Smooth muscle cell (in vitro differentiated cells): Measurements from ENCODE around the gene PM20D2. TPM values are rescaled to one million over a fixed set of nuclear protein-coding genes. Genes with fewer than 3 reads are reported as not detected.
"Not testable (repeated sequence)": the region's sequence is repeated elsewhere in the genome, so short reads cannot be mapped to it uniquely, and the experiment has no call there.

Experiments used
- DNase-seq: peaks from one replicate; lab custom pipeline; 2025; ENCODE audit not compliant: unreplicated experiment; lab: John Stamatoyannopoulos, UW
- H2AFZ ChIP-seq: fragments of 200-600 bp; sonication (generic); 2 replicates; pipeline ENCODE4 v1.6.0; 2016; ENCODE audit warnings: antibody characterized with exemption, low read depth, mild to moderate bottlenecking
- H3F3A ChIP-seq: fragments of 200-600 bp; sonication (generic); 2 replicates; pipeline ENCODE4 v1.6.0; 2017; ENCODE audit warnings: antibody characterized with exemption, low read depth
- H3K27ac ChIP-seq: fragments of 200-600 bp; sonication (generic); 2 replicates; pipeline ENCODE4 v1.5.1; 2016; ENCODE audit warnings: low read depth, mild to moderate bottlenecking
- H3K27me3 ChIP-seq: fragments of 200-600 bp; sonication (generic); 2 replicates; pipeline ENCODE4 v1.6.1; 2016; ENCODE audit warnings: low read depth, mild to moderate bottlenecking
- H3K36me3 ChIP-seq: fragments of 200-600 bp; sonication (generic); 2 replicates; pipeline ENCODE4 v1.5.1; 2016; ENCODE audit warnings: low read depth
- H3K4me1 ChIP-seq: fragments of 200-600 bp; sonication (generic); 2 replicates; pipeline ENCODE4 v1.5.1; 2016; ENCODE audit warnings: low read depth
- H3K4me2 ChIP-seq: fragments of 200-600 bp; sonication (generic); 2 replicates; pipeline ENCODE4 v1.6.0; 2016; ENCODE audit warnings: mild to moderate bottlenecking
- H3K4me3 ChIP-seq: fragments of 200-600 bp; sonication (generic); 2 replicates; pipeline ENCODE4 v1.5.1; 2016; ENCODE audit warnings: mild to moderate bottlenecking
- H3K79me2 ChIP-seq: fragments of 200-600 bp; sonication (generic); 2 replicates; pipeline ENCODE4 v1.6.0; 2016; ENCODE audit warnings: low read depth, mild to moderate bottlenecking
- H3K9ac ChIP-seq: fragments of 200-600 bp; sonication (generic); 2 replicates; pipeline ENCODE4 v1.6.0; 2016; ENCODE audit warnings: low read depth
- H3K9me3 ChIP-seq: fragments of 200-600 bp; sonication (generic); replicated peaks from 2 replicates; pipeline ENCODE4 v1.5.1; 2016; ENCODE audit warnings: low read depth
- H4K20me1 ChIP-seq: fragments of 200-600 bp; sonication (generic); 2 replicates; pipeline ENCODE4 v1.6.0; 2016; ENCODE audit warnings: low read depth
- WGBS: methylation state at CpG from one replicate; pipeline ENCODE4 v1.1.7; 2016; ENCODE audit warnings: low lambda C conversion rate; 5-methylcytosine and 5-hydroxymethylcytosine counted together
- polyA plus RNA-seq: library from polyadenylated mRNA; unstranded; fragments of >200 nt; fragmentation: Nextera tagmentation; extraction: Ambion mirVana; gene quantifications from 2 replicates; pipeline ENCODE4 v1.2.1, GENCODE V29; 2016
- total RNA-seq: library from RNA; depleted of rRNA; stranded (reverse); fragments of >200 nt; gene quantifications from 2 replicates; pipeline ENCODE4 v1.2.3, GENCODE V29; 2014
- TF ChIP-seq, protein P1 (sequence below): fragments of 200-600 bp; sonication (generic); IDR thresholded peaks from 2 replicates; pipeline ENCODE4 v1.5.1; 2017; ENCODE audit warnings: borderline replicate concordance, mild to moderate bottlenecking, antibody characterized with exemption; ENCODE audit not compliant: insufficient read depth, poor library complexity, severe bottlenecking

The PM20D2 gene
- total and polyA plus RNA-seq, 2 experiments from 2014 or later: 4.8 to 7.8 TPM

DNA sequence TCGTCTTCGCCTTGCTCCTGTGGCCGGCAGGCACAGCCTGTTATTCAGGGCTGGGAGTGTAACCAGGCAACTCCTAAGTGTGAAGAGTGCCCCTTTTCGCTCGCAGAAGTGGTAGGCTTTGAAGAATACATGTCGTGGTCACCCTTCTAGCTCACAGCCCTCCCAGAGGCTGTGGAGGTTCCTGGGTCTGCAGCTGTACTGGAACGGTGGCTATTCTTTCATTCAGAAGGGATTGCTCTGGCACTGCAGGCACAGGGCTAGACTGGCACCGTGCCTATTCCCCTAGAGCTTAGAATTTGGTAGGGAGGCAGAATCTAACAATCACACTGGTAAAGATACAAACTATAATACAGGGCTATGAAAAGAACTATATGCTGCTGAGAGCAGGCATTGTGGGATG lies 26.9 kb upstream of the PM20D2 start:
- TF ChIP-seq, protein P1, sequence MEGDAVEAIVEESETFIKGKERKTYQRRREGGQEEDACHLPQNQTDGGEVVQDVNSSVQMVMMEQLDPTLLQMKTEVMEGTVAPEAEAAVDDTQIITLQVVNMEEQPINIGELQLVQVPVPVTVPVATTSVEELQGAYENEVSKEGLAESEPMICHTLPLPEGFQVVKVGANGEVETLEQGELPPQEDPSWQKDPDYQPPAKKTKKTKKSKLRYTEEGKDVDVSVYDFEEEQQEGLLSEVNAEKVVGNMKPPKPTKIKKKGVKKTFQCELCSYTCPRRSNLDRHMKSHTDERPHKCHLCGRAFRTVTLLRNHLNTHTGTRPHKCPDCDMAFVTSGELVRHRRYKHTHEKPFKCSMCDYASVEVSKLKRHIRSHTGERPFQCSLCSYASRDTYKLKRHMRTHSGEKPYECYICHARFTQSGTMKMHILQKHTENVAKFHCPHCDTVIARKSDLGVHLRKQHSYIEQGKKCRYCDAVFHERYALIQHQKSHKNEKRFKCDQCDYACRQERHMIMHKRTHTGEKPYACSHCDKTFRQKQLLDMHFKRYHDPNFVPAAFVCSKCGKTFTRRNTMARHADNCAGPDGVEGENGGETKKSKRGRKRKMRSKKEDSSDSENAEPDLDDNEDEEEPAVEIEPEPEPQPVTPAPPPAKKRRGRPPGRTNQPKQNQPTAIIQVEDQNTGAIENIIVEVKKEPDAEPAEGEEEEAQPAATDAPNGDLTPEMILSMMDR: no peak
- H3K79me2 ChIP-seq: peaks cover 11% of the 10 kb centered on the region
- H3K4me2 ChIP-seq: no peak overlapping the region
- H2AFZ ChIP-seq: no peak overlapping the region
- H3K9me3 ChIP-seq: no peaks in the 10 kb centered on the region
- H3K4me1 ChIP-seq: peaks cover 8% of the 10 kb centered on the region
- no peak overlapping the region for H3K9ac ChIP-seq
- no peak for DNase-seq
- no peak overlapping the region for H3K4me3 ChIP-seq
- no peaks in the 10 kb centered on the region for H3K36me3 ChIP-seq
- WGBS: 79% methylated on average over 8 of the region's 8 CpGs
- no peak overlapping the region for H3K27ac ChIP-seq
- H4K20me1 ChIP-seq: peaks cover 3% of the 10 kb centered on the region
- no peaks in the 10 kb centered on the region for H3K27me3 ChIP-seq
- peaks cover 6% of the 10 kb centered on the region for H3F3A ChIP-seq

DNA sequence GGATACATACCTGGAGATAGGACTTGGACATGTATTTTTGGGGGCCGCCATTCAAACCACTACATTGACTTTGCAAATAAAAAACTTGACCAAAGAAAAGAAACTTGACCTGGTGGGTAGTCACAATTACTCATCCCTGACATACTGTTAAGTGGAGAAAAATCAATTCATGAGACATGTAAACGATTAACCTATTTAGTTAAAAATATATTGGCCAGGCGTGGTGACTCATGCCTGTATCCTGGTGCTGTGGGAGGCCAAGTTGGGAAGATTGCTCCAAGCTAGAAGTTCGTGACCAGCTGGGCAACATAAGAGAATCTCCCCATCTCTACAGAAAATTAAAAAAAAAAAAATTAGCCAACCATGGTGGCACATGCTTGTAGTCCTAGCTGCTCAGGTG lies 25.5 kb upstream of the PM20D2 start:
- TF ChIP-seq, protein P1: no peak

DNA sequence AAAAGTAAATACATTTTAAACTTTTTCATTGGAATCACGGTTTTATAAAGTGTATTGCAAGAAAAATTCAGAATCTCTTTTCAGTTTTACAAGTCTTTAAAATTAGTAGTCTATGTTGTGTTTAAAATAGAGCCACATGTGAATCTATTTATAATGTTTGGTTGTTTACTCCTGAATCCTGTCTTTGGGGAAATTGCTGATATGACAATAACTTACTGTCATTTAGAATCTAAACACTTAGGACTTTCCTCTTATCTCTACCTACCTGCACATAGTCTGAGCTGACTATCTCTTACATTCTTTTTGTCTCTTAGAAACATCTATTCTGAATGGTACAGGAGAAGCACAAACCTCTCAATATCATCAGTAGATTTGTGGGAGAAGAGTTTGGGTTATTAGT lies 23.9 kb upstream of the PM20D2 start:
- Histone ChIP-seq H4K20me1 (no peaks in the 10 kb centered on the region), H3K4me3 (no peak overlapping the region), H3K9ac (no peak overlapping the region), H3K36me3 (no peaks in the 10 kb centered on the region), H3K4me2 (no peak overlapping the region), H3K27me3 (no peaks in the 10 kb centered on the region), H3K79me2 (no peaks in the 10 kb centered on the region), H2AFZ (no peak overlapping the region), H3K4me1 (peaks cover 1% of the 10 kb centered on the region), H3F3A (peaks cover 6% of the 10 kb centered on the region), H3K27ac (no peak overlapping the region), H3K9me3 (no peaks in the 10 kb centered on the region)
- DNase-seq: no peak
- TF ChIP-seq, protein P1: no peak
- 86% methylated on average over 1 of the region's 1 CpG for WGBS

More for the DNA sequence above, 25.5 kb upstream of the PM20D2 start:
- H3K79me2 ChIP-seq: peaks cover 11% of the 10 kb centered on the region
- H4K20me1 ChIP-seq: no peaks in the 10 kb centered on the region
- H3K9me3 ChIP-seq: no peaks in the 10 kb centered on the region
- peaks cover 8% of the 10 kb centered on the region for H3K4me1 ChIP-seq
- H3K27ac ChIP-seq: no peak overlapping the region
- H3F3A ChIP-seq: peaks cover 6% of the 10 kb centered on the region
- no peak overlapping the region for H3K4me2 ChIP-seq
- no peaks in the 10 kb centered on the region for H3K27me3 ChIP-seq
- H3K9ac ChIP-seq: no peak overlapping the region
- no peak for DNase-seq
- H3K36me3 ChIP-seq: no peaks in the 10 kb centered on the region
- H3K4me3 ChIP-seq: no peak overlapping the region
- 67% methylated on average over 4 of the region's 4 CpGs for WGBS
- H2AFZ ChIP-seq: no peak overlapping the region

DNA sequence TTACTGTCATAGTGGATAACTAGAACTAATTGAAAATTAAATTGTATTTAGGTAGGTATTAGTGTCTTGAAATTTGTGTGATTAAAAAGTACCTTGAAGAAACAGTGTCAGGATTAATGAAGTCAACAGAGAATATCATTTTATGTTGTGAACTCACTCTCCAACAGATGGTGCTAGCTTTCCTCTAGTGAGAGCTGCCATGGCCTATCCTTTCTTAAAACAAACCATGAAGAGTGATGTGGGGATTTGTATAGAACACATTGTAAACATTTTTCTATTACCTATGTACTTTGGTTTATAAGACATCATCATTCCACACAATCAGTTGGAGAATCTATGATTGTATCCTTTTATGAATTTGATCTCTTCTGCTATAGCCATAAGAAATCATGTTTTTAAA lies 23.2 kb upstream of the PM20D2 start:
- no peak for DNase-seq
- Histone ChIP-seq H4K20me1 (no peaks in the 10 kb centered on the region), H3K36me3 (no peaks in the 10 kb centered on the region), H3K4me3 (no peak overlapping the region), H3K4me2 (no peak overlapping the region), H3K27ac (no peak overlapping the region), H3K9ac (no peak overlapping the region), H3K9me3 (no peaks in the 10 kb centered on the region), H2AFZ (no peak overlapping the region), H3K27me3 (no peaks in the 10 kb centered on the region), H3K4me1 (no peaks in the 10 kb centered on the region), H3K79me2 (no peaks in the 10 kb centered on the region), H3F3A (peaks cover 6% of the 10 kb centered on the region)
- TF ChIP-seq, protein P1: peak; percentile 44

DNA sequence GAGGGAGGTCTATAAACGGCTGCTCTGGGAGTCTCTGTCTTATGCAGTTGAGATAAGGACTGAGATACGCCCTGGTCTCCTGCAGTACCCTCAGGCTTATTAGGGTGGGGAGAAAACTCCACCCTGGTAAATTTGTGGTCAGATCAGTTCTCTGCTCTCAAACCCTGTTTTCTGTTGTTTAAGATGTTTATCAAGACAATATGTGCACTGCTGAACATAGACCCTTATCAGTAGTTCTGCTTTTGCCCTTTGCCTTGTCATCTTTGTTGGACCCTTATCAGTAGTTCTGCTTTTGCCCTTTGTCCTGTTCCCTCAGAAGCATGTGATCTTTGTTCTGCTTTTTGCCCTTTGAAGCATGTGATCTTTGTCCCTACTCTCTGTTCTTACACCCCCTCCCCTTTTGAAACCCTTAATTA lies 17.6 kb upstream of the PM20D2 start:
- not testable (repeated sequence) for H3K36me3 ChIP-seq, H3K4me2 ChIP-seq
- WGBS: 88% methylated on average over 2 of the region's 2 CpGs

More for the DNA sequence above, 17.6 kb upstream of the PM20D2 start:
- not testable (repeated sequence) for H2AFZ ChIP-seq, H3K9ac ChIP-seq, DNase-seq, H3F3A ChIP-seq, H3K4me3 ChIP-seq, H3K27me3 ChIP-seq, H4K20me1 ChIP-seq, H3K9me3 ChIP-seq, H3K4me1 ChIP-seq, H3K27ac ChIP-seq, H3K79me2 ChIP-seq
